HG03108 (cell line): Measurements from ENCODE around the gene TMEM167A.

Source experiments
- ATAC-seq: cut with Tn5 transposase; IDR thresholded peaks from one replicate; pipeline ENCODE4 v1.9.1; 2021; ENCODE audit warnings: moderate library complexity; ENCODE audit not compliant: unreplicated experiment

Gene TMEM167A

GRCh38 chr5:83076742-83077661, at the start of gene TMEM167A, which contains the start of gene XRCC4:
TMEM167A (minus strand) TSS chr5:83077394; CDS start chr5:83077323, 71 bp downstream.
XRCC4 (plus strand) TSS chr5:83077547; CDS start chr5:83104920, 27,373 bp downstream.
- ATAC-seq = peak; percentile 99

- no peak for ATAC-seq
These were observed 49.3 kb upstream of the TMEM167A start for GRCh38 chr5:83126501-83126900.

DNA sequence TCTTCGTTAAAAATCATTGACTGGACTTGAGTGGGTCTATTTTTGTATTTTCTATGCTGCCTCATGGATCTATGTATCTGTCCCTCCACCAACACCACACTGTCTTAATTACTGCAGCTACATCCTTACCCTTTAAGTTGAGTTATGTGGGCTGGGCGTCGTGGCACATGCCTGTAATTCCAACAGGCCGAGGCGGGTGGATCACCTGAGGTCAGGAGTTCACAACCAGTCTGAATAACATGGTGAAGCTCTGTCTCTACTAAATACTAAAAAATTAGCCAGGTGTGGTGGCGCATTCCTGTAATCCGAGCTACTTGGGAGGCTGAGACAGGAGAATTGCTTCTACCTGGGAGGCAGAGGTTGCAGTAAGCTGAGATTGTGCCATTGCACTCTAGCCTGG, 48.4 kb upstream of the TMEM167A start:
- ATAC-seq = no peak

DNA sequence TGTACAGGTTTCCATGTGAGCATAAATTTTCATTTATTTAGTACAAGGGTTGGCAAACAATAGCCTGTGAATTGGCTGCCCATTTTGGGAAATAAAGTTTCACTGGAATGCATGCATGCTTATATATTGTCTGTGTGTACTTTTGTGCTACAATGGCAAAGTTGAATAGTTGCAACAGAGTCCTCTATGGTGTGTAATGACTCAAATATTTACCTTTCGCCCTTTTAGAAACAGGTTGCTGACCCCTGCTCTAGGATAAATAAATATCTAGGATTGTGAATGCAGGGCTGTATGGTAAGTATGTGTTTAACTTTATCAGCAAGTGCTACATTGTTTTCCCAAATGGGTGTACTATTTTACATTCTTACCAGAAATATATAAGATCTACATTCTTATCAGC, 47.4 kb upstream of the TMEM167A start:
- ATAC-seq = no peak

DNA sequence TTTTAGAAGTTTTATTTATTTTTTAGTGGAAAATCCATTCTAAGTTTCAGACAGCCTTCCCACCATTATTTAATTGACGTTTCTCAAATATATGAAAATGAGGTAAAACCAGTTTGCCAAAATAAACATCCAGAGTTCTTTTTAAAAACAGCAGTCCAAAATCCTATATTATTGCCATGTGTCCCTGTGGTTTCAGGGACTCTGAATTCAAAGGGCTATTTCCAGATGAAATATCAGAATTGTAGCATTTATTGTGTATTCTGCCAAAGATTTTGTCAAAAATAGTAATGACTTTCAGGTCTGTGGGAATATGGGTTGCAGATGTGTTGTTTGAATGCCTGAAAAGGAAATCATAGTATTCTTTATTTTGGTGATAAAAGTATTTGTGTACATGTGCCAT, 41.8 kb upstream of the TMEM167A start:
- no peak for ATAC-seq

DNA sequence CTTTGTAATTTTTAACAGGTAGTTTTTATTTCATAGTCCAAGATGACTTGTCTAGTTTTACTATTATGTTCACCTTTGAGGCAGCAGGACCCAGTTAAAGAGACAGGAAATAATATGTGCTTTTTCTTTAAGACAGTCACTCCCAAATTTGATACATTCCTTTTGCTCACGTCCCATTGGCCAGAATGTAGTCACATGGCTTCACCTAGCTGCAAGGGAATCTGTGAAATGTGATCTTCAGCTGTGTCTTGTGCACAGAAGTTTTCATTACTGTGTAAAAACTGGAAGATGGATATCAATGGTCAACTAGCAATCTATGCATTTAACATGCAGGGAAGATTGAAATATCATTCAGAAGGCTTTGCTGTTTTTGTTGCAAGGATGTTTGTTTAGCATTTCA, 41.3 kb upstream of the TMEM167A start:
- no peak for ATAC-seq

DNA sequence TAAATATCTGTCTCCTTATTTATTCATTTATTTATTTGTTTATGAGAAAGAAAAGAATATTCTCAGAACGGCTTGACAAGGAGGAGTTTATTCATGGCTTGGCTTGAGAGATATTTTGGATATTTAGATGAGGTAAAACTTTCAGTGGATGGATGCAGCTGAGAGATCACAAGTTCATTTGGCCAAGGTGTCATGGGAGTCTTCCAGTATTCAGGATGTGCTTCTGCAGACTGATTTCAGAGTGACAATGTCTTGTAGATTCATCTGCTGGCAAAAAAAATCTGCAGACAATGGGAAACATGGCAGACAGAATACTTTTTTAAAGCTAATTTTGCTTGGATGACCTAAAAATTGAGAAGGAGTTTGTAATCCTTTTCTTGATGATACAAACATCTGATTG, 38.6 kb upstream of the TMEM167A start:
- no peak for ATAC-seq

DNA sequence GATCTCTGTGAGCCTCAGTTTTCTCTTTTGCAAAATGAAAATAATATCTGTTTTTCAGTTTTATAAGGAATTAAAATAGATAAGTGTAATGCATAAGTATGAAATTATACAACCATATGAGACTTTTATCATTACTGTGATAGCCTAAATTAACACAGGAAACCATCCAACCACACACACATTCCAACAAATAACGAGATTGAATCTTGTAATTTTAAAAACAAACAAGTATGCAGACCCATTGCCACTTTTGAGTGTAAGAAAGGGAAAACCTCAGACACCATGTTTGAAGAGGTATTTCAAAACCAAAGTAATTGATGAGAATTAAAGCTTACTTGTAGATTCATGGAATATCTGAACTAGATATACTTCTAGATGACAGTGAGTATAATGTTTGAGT, 32.2 kb upstream of the TMEM167A start:
- no peak for ATAC-seq

- ATAC-seq = no peak
These were observed 30.7 kb upstream of the TMEM167A start for GRCh38 chr5:83107692-83108420.

DNA sequence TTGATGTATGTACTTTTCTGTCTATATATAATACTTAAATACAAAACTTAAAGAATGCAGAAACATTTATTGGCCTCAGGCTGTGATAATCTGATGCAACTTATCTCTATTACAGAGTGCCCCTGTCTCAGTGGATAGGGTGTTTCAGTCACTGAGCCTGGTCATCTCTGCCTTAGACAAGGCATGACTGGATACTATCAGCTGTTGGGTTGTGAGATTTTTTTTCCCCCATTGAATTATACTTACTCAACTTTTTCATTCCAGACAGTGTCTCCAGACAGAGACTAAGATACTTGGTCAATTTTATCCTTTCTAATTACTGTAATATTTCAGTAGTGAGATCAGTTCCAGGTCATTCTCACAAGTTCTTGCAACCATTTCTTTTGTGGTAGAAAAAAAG, 26.8 kb upstream of the TMEM167A start:
- no peak for ATAC-seq

- no peak for ATAC-seq
These were observed 25.3 kb upstream of the TMEM167A start for GRCh38 chr5:83102364-83102980.

GRCh38 chr5:83101514-83101913, 24.3 kb upstream of the TMEM167A start:
- no peak for ATAC-seq

- ATAC-seq = no peak
These were observed 22.3 kb upstream of the TMEM167A start for GRCh38 chr5:83099445-83099844.

DNA sequence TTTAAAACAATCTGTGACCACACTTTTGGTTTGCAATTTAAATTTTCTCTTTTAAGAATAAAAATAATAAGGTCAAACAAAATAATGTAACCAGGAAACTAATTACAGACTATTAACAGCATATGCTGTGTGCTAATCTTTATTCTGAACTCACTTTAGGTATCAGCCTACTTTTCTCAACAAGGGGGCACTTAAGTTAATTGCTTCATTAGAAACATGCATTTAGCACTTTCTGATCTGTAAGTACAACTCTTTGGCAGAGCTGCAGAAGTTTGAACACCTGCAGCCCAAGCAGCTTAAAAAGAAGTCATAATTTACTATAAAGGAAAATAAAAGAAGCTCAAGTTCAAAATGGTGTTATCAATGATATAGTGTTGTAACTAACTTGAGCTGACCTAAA, 21.8 kb upstream of the TMEM167A start:
- no peak for ATAC-seq

GRCh38 chr5:83097689-83098231, 20.6 kb upstream of the TMEM167A start:
- ATAC-seq = no peak

GRCh38 chr5:83096660-83097339, 19.6 kb upstream of the TMEM167A start:
- ATAC-seq = no peak

- ATAC-seq = no peak
These were observed 18.9 kb upstream of the TMEM167A start for GRCh38 chr5:83095957-83096539.

DNA sequence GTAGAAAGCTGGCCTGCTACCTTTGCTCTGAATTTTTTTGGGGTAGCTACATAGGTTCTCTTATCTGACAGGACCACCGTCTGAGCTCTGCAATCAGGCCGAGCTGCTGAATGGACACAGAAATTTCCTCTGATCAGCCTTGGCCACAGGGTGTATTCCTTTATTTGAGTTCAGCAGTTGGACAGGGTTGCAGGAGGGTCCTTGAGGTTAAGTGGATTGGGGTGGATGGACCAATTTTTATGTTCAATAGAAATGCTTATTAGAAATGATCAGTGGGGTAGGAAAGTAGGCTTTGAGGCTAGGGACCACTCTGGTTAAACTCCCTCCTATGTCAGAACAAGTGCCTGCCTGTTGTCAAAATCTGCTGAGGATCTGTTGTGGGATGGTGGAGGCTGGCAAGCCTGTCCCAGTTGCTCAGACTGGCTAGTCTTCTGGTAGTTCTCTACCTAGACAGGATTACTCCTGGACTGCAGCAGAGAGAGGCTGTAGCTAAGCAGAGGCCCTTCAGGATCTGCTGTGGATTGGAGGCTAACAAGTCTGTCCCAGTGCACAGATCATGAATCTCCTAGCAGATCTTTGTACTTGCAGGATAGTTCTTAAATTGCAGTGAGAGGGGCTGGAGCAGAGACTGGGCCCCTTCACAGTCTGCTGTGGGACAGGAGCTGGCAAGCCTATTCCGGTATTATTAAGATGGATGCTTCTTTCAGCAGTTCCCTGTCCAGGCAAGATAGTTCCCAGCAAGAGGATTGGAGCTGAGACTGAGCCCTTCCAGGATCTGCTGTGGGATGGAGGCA, 18.2 kb upstream of the TMEM167A start:
- no peak for ATAC-seq

DNA sequence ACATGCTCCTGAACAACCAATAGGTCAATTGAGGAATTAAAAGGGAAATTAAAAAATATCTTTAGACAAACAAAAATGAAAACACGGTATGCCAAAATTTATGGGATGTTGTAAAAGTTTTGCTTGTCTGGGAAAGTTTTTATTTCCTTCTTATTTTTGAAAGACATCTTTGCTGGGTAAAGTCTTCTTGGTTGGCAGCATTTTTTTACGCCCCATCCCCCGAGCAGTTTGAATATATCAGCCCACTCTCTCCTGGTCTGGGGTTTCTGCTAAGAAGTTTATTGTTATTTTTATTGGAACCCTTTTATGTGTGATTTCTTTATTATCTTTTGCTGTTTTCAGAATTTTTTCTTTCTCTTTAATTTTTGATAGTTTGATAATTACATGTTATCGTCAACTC, 16.5 kb upstream of the TMEM167A start:
- ATAC-seq = no peak

- no peak for ATAC-seq
These were observed 15.4 kb upstream of the TMEM167A start for GRCh38 chr5:83092619-83093018.
